MCF 10A (cell line): ENCODE data around the gene ADGRF5. TPM values are rescaled to one million over a fixed set of nuclear protein-coding genes. Genes with fewer than 3 reads are reported as not detected.
"Not testable (repeated sequence)": the region's sequence is repeated elsewhere in the genome, so short reads cannot be mapped to it uniquely, and the experiment has no call there.

Source experiments
- BruUV-seq: library from RNA; stranded (reverse); fragments of 400-500 nt; replicated peaks from 2 replicates; lab custom pipeline; 2021; lab: Mats Ljungman, UMichigan
- CTCF ChIA-PET: fragments of 300-600 bp; sonication (Branson Sonifier 250); formaldehyde crosslinking; extraction: SDS; loops from one replicate; lab custom pipeline; 2021; ENCODE audit warnings: antibody characterized with exemption, inconsistent platforms; lab: Yijun Ruan, JAX
- POLR2A ChIA-PET: fragments of 300-600, 350-650 bp; sonication (Branson Sonifier 250); formaldehyde crosslinking; extraction: SDS; loops from one replicate; lab custom pipeline; 2020; ENCODE audit warnings: antibody characterized with exemption, inconsistent platforms; lab: Yijun Ruan, JAX
- DNase-seq: peaks from one replicate; pipeline ENCODE4 v3.0.0-alpha.2; 2018; ENCODE audit not compliant: unreplicated experiment
- H3K27ac Mint-ChIP-seq: one replicate; pipeline ENCODE4 v1.8.0; 2022; ENCODE audit warnings: mild to moderate bottlenecking, low read depth, mixed read lengths; ENCODE audit not compliant: unreplicated experiment
- H3K27me3 Mint-ChIP-seq: one replicate; pipeline ENCODE4 v1.8.0; 2022; ENCODE audit warnings: mixed read lengths; ENCODE audit not compliant: insufficient read depth, unreplicated experiment
- H3K36me3 Mint-ChIP-seq: one replicate; pipeline ENCODE4 v1.8.0; 2022; ENCODE audit warnings: mild to moderate bottlenecking, moderate library complexity, mixed read lengths; ENCODE audit not compliant: insufficient read depth, unreplicated experiment
- H3K4me1 Mint-ChIP-seq: one replicate; pipeline ENCODE4 v1.8.0; 2022; ENCODE audit warnings: mixed read lengths; ENCODE audit not compliant: insufficient read depth, unreplicated experiment
- H3K4me3 Mint-ChIP-seq: one replicate; pipeline ENCODE4 v1.8.0; 2022; ENCODE audit warnings: mild to moderate bottlenecking, moderate library complexity, mixed read lengths; ENCODE audit not compliant: unreplicated experiment
- H3K9me3 Mint-ChIP-seq: one replicate; pipeline ENCODE4 v1.8.0; 2022; ENCODE audit warnings: mixed read lengths; ENCODE audit not compliant: unreplicated experiment
- CTCF ChIP-seq: fragments of 200-600 bp; IDR thresholded peaks from one replicate; pipeline ENCODE4 v1.8.0; 2022; ENCODE audit warnings: antibody characterized with exemption, mild to moderate bottlenecking; ENCODE audit not compliant: unreplicated experiment
- intact Hi-C: fragments of 100-400 bp; cut with micrococcal nuclease; formaldehyde crosslinking; loops from 2 replicates; pipeline ENCODE4 v1.14.1; 2022
- total RNA-seq: library from RNA; stranded (reverse); gene quantifications from 2 replicates; pipeline ENCODE4 v1.2.3, GENCODE V29; 2022

The ADGRF5 gene
- total RNA-seq, 1 experiment from 2014 or later: not detected

GRCh38 chr6:46838033-46838432 is 83.7 kb downstream of the ADGRF5 start:
- ChIA-PET POLR2A (no interaction called here), CTCF (interaction anchor here (1.0 to 1.8 kb wide), 2 partner anchors 11 to 17 kb away, joined by 4 to 6 read pairs; no protein-coding TSS in a partner anchor)
- no peak for DNase-seq
- H3K36me3 Mint-ChIP-seq: no peaks in the 10 kb centered on the region
- BruUV-seq: no TSS peak
- H3K27me3 Mint-ChIP-seq: no peaks in the 10 kb centered on the region
- no peaks in the 10 kb centered on the region for H3K4me1 Mint-ChIP-seq
- no peak for TF ChIP-seq CTCF
- peaks cover 15% of the 10 kb centered on the region for H3K9me3 Mint-ChIP-seq
- no peak overlapping the region for H3K4me3 Mint-ChIP-seq
- H3K27ac Mint-ChIP-seq: no peak overlapping the region
- intact Hi-C loops: no loop called here

- H3K4me3 Mint-ChIP-seq, intact Hi-C loops, H3K4me1 Mint-ChIP-seq, H3K27ac Mint-ChIP-seq, H3K9me3 Mint-ChIP-seq, BruUV-seq, H3K36me3 Mint-ChIP-seq, H3K27me3 Mint-ChIP-seq, DNase-seq: not testable (repeated sequence)
- CTCF ChIA-PET: interaction anchor here (1.1 to 2.5 kb wide), 2 partner anchors 13 to 211 kb away, joined by 4 to 12 read pairs; no protein-coding TSS in a partner anchor
- POLR2A ChIA-PET: interaction anchor here (1.1 kb wide), 1 partner anchor 13 kb away, joined by 3 read pairs; no protein-coding TSS in a partner anchor
Observed at GRCh38 chr6:46834991-46835390, 86.7 kb downstream of the ADGRF5 start.

GRCh38 chr6:46834257-46834916 is 87.4 kb downstream of the ADGRF5 start:
- DNase-seq, H3K9me3 Mint-ChIP-seq, H3K27me3 Mint-ChIP-seq, H3K27ac Mint-ChIP-seq, H3K4me1 Mint-ChIP-seq, BruUV-seq, H3K36me3 Mint-ChIP-seq, H3K4me3 Mint-ChIP-seq, intact Hi-C loops: not testable (repeated sequence)
- ChIA-PET CTCF (interaction anchor here (1.1 kb wide), 1 partner anchor 212 kb away, joined by 4 read pairs; no protein-coding TSS in a partner anchor), POLR2A (interaction anchor here (0.7 to 1.1 kb wide), 2 partner anchors 13 to 617 kb away, joined by 3 read pairs; no protein-coding TSS in a partner anchor)

- BruUV-seq: no TSS peak
- CTCF ChIA-PET: interaction anchor here (2.2 kb wide), 1 partner anchor 15 kb away, joined by 9 read pairs; no protein-coding TSS in a partner anchor
- TF ChIP-seq CTCF: no peak
- H3K9me3 Mint-ChIP-seq: no peaks in the 10 kb centered on the region
- H3K4me3 Mint-ChIP-seq: no peak overlapping the region
- intact Hi-C loops: no loop called here
- no peaks in the 10 kb centered on the region for H3K36me3 Mint-ChIP-seq
- DNase-seq: no peak
- H3K27me3 Mint-ChIP-seq: no peaks in the 10 kb centered on the region
- no peak overlapping the region for H3K27ac Mint-ChIP-seq
- POLR2A ChIA-PET: no interaction called here
- no peaks in the 10 kb centered on the region for H3K4me1 Mint-ChIP-seq
Observed at GRCh38 chr6:46832816-46833215, 88.9 kb downstream of the ADGRF5 start.

- H3K4me3 Mint-ChIP-seq: no peak overlapping the region
- CTCF ChIA-PET: interaction anchor here (0.6 to 1.5 kb wide), 2 partner anchors 19 to 205 kb away, joined by 3 to 5 read pairs; no protein-coding TSS in a partner anchor
- H3K27ac Mint-ChIP-seq: no peak overlapping the region
- no peaks in the 10 kb centered on the region for H3K9me3 Mint-ChIP-seq
- intact Hi-C loops: no loop called here
- POLR2A ChIA-PET: interaction anchor here (2.2 kb wide), 1 partner anchor 7 kb away, joined by 7 read pairs; no protein-coding TSS in a partner anchor
- no peaks in the 10 kb centered on the region for H3K27me3 Mint-ChIP-seq
- DNase-seq: peak; percentile 24
- no TSS peak for BruUV-seq
- no peak for TF ChIP-seq CTCF
- H3K36me3 Mint-ChIP-seq: no peaks in the 10 kb centered on the region
- no peaks in the 10 kb centered on the region for H3K4me1 Mint-ChIP-seq
Observed at GRCh38 chr6:46828939-46829338, 92.8 kb downstream of the ADGRF5 start.
